ENCODE data around the gene GKAP1.
"Not testable (repeated sequence)": the region's sequence is repeated elsewhere in the genome, so short reads cannot be mapped to it uniquely, and the experiment has no call there.

- TF ChIP-seq CTCF, POLR2A (IDR thresholded peaks at IDR 0.05): not testable (repeated sequence)
These were observed 13.1 kb downstream of the GKAP1 start for GRCh38 chr9:83804454-83804853.
